HCEC 1CT (cell line): Measurements from ENCODE around the gene CPED1.
"Not testable (repeated sequence)": the region's sequence is repeated elsewhere in the genome, so short reads cannot be mapped to it uniquely, and the experiment has no call there.

ENCODE experiments used
- DNase-seq: peaks from one replicate; pipeline ENCODE4 v3.0.0-alpha.2; 2017

The CPED1 gene

DNA sequence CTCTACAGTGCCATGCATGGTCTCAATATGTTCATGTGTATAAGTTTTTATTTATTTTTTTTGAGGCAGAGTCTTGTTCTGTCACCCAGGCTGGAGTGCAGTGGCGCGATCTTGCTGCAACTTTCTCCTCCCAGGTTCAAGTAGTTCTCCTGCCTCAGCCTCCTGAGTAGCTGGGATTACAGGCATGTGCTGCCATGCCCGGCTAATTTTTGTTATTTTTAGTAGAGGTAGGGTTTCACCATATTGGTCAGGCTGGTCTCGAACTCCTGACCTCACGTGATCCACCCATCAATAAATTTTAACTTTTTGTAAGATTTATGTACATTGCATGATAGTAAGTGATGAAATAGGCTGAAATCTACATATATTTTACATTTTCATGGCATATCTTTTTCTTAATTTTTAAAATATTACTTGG, 86.9 kb downstream of the CPED1 start:
- DNase-seq, result not testable (repeated sequence)

GRCh38 chr7:121075952-121076349, 87.4 kb downstream of the CPED1 start:
- no peak for DNase-seq

DNA sequence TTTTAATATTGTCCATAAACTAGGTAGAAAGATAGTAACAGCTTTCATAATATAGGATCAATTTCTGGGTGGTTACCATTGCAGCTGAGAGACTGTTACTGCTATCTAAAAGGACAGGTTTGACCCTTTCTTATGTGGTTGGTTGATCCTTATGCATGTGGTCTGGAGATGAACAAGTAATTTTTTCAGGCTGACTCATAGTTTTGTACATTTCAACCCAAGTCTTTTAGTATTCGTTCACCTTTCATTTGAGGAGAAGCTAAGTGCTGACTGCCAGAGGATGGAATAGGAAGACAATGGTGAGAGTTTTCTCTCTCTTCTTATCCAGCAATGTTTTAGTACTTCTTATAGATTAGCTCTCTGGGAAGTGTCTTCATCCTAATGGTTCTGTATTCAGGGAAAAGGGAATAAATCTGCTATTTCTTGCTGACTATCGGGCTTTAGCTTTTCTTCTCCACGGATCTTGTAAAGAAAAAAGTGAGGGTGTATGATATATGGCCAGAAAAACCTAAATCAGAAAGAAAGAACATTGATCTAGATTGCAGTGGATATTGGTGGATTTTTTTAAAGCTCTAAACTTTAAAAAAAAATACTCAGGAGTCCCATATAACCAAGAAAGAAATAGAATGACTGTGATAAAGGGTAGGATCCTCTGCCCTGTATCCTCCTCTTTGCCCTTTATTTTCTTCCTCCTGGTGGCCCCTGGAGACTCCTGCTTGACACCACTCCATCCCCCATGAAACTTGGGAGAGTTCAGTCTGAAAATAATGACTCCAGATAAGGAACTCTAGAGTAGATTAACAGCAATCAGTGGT, 88.0 kb downstream of the CPED1 start:
- DNase-seq, result peak; percentile 88

- DNase-seq, result no peak
Observed at GRCh38 chr7:121077165-121077630, 88.7 kb downstream of the CPED1 start.

DNA sequence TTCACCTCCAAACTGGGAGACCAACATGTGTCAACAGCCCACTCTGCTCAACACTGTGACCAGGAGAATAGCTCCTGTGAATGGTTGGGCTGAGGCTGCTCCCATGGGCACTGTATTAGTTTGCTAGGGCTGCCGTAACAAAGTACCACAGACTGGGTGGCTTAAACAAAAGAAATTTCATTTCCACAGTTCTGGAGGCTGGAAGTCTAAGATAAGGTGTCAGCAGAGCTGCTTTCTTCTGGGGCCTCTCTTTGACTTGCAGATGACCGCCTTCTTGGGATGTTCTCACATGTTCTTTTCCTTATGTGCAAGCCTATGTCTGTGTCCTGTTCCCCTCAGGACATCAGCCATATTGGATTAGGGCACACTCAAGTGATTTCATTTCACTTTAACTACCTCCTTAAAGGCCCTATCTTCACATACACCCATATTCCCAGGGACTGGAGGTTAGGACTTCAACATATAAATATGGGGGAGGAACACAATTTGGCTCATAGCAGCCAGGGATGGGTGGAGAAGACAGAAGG, 90.3 kb downstream of the CPED1 start:
- no peak for DNase-seq

DNA sequence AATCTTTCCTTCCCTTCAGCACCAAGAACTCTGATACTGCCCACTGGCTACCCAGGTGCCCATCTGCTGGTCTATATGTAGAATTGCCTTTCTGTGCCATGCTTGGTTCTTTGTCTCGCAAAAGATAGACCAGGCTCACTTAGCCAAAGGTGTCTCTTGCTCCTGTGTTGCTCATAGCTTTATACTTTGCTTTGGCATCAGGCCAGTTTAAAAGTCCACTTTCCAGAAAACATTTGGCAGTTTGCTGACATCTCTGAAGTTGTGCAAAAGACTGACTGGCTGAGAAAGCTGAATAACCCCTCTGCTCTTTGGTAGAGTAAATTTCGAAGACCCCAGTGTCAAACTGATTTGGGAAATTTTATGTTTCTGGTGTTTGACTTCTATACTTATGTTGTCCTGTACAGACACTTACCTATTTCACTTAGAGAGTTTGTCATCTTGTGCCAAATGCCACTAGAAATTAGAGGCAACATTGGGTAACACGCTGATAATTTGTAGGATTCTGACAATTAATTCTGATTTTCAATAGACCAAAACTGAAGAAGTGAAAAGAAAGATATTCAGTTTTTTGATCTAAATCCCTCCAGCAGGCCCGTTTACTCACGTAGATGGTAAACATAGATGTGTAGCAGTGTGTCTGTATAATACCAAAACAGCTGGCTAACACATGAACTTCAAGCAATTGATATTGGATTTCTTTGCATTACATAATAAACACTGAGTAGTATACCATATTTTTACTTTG, 91.1 kb downstream of the CPED1 start:
- DNase-seq, result peak; percentile 28

DNA sequence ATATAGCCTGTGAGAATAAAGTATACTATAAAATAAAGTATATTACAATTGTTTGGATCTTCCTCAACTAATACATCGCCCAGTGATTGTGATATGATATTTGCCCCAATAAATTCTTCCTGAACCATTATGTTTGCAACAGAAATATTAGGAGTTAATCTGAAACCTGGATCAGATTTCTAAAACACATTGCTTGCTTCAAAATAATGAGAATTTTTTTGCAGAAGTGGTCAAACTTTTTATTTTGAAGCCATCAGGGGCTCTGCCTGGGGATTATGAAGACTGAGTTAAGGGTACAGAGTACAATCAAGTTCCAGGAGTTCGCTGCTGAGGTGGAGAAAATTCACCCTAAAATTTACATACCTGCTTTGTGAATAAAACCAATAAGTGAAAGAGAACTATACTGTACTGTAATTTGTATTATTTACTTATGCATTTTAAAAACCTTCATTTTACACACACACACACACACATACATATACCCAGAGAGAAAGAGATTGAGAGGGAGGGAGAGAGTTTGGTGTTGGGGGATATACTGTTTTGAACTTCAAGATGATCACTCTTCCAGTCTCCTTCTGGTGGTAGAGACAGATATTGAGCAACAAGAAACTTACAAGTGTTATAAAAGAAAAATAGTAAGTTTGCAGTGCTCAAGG, 91.9 kb downstream of the CPED1 start:
- no peak for DNase-seq

GRCh38 chr7:121080913-121081326, 92.4 kb downstream of the CPED1 start:
- no peak for DNase-seq

DNA sequence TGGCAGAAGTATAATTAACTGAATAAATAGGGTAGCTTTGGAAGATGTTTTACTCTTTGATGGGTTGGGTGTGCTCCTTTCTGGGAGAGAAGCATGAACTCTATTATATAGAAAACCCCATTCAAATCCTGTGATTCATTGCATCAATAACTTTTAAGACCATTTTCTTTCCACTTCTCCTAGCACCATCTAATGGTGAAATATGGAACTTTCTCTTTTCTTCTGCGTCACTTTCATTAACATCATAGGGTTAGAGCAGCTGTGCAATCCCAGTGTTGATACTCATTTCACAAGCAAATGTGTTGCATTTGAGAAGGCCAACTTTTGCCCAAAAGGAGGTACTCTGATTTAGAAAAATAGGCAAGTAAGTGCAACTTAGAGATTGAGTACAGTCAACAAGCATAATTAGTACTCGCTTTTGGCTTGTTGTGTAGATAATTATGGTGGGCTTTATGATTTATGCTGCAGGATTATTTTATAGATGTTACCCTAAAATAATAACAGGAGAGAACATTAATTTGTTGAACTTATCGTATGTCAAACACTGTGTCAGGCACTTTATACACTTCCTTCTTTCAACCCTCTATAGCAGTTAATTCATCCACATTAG, 92.9 kb downstream of the CPED1 start:
- peak; percentile 87 for DNase-seq

GRCh38 chr7:121082400-121083101, 94.0 kb downstream of the CPED1 start:
- DNase-seq, result no peak

DNA sequence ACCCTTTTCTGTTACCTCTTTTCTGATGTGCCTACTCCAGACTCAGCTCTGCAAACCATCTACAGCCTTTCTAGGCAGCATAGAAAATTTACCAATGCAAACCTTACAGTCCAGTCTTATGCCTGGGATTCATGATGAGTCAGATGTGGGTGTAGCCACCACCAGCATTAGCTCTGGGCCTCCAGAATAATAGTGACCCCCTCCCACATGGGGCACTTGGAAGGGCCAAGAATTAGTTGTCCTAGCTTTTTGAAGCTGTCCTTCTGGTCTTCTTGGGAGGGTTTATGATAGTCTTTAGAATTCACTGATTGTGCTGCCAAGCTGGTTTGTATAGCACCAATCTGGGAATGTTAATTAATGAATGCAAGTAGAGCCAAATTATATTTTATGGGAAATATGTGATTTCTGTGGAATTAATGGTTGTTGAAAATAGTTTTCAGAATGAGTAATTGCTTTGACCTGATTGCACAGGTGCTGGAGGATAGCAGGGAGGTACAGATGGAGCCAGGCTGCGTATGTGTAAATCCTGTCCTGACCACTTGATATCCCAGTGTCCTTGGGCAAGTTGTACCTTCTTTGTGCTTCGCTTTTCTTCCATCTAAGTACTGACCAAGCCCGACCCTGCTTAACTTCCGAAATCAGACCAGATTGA, 94.8 kb downstream of the CPED1 start:
- peak; percentile 87 for DNase-seq

DNA sequence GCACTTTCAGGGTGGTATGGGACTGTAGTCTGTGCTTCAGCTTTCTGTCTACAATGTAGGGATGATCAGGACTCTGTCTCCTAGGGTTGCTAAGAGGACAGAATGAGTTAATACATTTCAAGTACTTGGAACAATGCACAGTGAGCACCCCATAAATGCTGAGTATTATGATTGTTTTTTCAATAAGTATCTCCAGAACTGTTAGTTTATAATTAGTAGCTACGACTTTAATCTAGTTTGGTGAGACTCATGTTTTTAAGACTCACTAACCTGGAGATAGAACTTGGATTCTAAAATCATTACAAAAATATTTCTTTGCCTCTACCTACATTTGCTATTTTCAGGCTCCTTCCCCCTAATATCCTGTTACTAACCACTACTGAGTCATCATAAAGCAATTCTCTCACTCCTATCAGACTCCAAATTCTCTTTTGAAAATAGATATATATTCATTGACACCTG, 95.3 kb downstream of the CPED1 start:
- DNase-seq, result peak; percentile 80

- DNase-seq, result peak; percentile 43
Observed at GRCh38 chr7:121084256-121084655, 95.7 kb downstream of the CPED1 start.

- DNase-seq, result peak; percentile 99
Observed at GRCh38 chr7:121084748-121085336, 96.3 kb downstream of the CPED1 start.

GRCh38 chr7:121085922-121086321, 97.4 kb downstream of the CPED1 start:
- DNase-seq, result peak; percentile 67

- no peak for DNase-seq
Observed at GRCh38 chr7:121088870-121089269, 100.4 kb downstream of the CPED1 start.

DNA sequence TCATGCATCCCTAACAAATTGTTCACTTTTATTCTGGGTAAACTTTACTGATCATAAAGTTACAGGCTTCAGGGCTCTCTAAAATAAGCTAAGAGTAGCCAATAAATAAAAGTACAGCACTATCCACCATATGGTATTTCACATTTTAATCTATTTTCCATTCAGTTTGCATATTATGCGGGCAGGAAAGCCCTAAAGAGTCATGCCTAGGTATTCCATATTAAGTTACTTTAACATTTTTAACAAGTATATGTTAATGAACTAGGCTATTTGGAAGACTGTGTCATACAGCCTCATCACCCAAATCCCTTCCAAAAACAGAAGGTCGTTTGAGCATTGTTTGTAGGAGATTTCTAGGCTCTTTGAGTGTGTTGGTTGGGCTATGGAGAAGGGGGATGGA, 106.3 kb downstream of the CPED1 start:
- no peak for DNase-seq

GRCh38 chr7:121097577-121097976, 109.1 kb downstream of the CPED1 start:
- no peak for DNase-seq

- no peak for DNase-seq
Observed at GRCh38 chr7:121099572-121099971, 111.1 kb downstream of the CPED1 start.

GRCh38 chr7:121101083-121101482, 112.6 kb downstream of the CPED1 start:
- no peak for DNase-seq

GRCh38 chr7:121101621-121102020, 113.1 kb downstream of the CPED1 start:
- DNase-seq, result no peak
